HG03565 (cell line): ENCODE results near the gene RSRP1.
A peak's percentile ranks its signal among the peaks of the same experiment; 100 is the strongest.
"Not testable (repeated sequence)": the region's sequence is repeated elsewhere in the genome, so short reads cannot be mapped to it uniquely, and the experiment has no call there.

ENCODE experiments used
- ATAC-seq: cut with Tn5 transposase; IDR thresholded peaks from one replicate; pipeline ENCODE4 v1.9.1; 2021; ENCODE audit warnings: mild to moderate bottlenecking, moderate library complexity; ENCODE audit not compliant: unreplicated experiment

Gene RSRP1

GRCh38 chr1:25259813-25260212 lies 12.6 kb upstream of the RSRP1 start:
- ATAC-seq, result not testable (repeated sequence)

GRCh38 chr1:25257196-25257595 lies 9.9 kb upstream of the RSRP1 start:
- no peak for ATAC-seq

GRCh38 chr1:25256578-25256965 lies 9.3 kb upstream of the RSRP1 start:
- no peak for ATAC-seq

- no peak for ATAC-seq
Observed at GRCh38 chr1:25255706-25256577, 8.7 kb upstream of the RSRP1 start.

GRCh38 chr1:25253911-25254310 lies 6.7 kb upstream of the RSRP1 start:
- ATAC-seq, result no peak

GRCh38 chr1:25247829-25248754 lies 838 bp upstream of the RSRP1 start:
- ATAC-seq, result no peak

GRCh38 chr1:25246600-25247023 lies 642 bp downstream of the RSRP1 start:
- no peak for ATAC-seq

- no peak for ATAC-seq
Observed at GRCh38 chr1:25245809-25246599, 1.2 kb downstream of the RSRP1 start.

- no peak for ATAC-seq
Observed at GRCh38 chr1:25245393-25245792, 1.9 kb downstream of the RSRP1 start.

- no peak for ATAC-seq
Observed at GRCh38 chr1:25243907-25244306, 3.3 kb downstream of the RSRP1 start.

- peak; percentile 63 for ATAC-seq
Observed at GRCh38 chr1:25239681-25240541, 7.3 kb downstream of the RSRP1 start.

- no peak for ATAC-seq
Observed at GRCh38 chr1:25238046-25238445, 9.2 kb downstream of the RSRP1 start.

- ATAC-seq, result not testable (repeated sequence)
Observed at GRCh38 chr1:25236261-25236660, 11.0 kb downstream of the RSRP1 start.

GRCh38 chr1:25235411-25235810 lies 11.8 kb downstream of the RSRP1 start:
- not testable (repeated sequence) for ATAC-seq

GRCh38 chr1:25232866-25233784 lies 14.1 kb downstream of the RSRP1 start:
- ATAC-seq, result peak; percentile 38

- peak; percentile 77 for ATAC-seq
Observed at GRCh38 chr1:25232027-25232865, 15.0 kb downstream of the RSRP1 start, which contains the start of gene SYF2. TSS of gene SYF2 (minus strand) at chr1:25232502. CDS start at chr1:25232467, 35 bp downstream.

GRCh38 chr1:25223471-25223870 lies 23.8 kb downstream of the RSRP1 start:
- no peak for ATAC-seq

- no peak for ATAC-seq
Observed at GRCh38 chr1:25222606-25223005, 24.6 kb downstream of the RSRP1 start.
